A172 (cell line): ENCODE results near the gene ZFAND6. TPM values are rescaled to one million over a fixed set of nuclear protein-coding genes. Genes with fewer than 3 reads are reported as not detected.

Source experiments
- DNase-seq: peaks from one replicate; pipeline ENCODE4 v3.0.0-alpha.2; 2015; ENCODE audit warnings: low spot score
- total RNA-seq: library from RNA; depleted of rRNA; stranded (reverse); fragments of >200 nt; shearing (Covaris generic); gene quantifications from 2 replicates; pipeline ENCODE4 v1.2.3, GENCODE V29; 2014

The ZFAND6 gene
- total RNA-seq, 1 experiment from 2014 or later, result 113 TPM

GRCh38 chr15:80141916-80142598 is 82.6 kb downstream of the ZFAND6 start:
- DNase-seq, result no peak

GRCh38 chr15:80142646-80143045 is 83.2 kb downstream of the ZFAND6 start:
- DNase-seq, result no peak

- no peak for DNase-seq
Measured at GRCh38 chr15:80151148-80151547, 91.7 kb downstream of the ZFAND6 start.

- no peak for DNase-seq
Measured at GRCh38 chr15:80151576-80151975, 92.1 kb downstream of the ZFAND6 start.

GRCh38 chr15:80152180-80152895 is 92.9 kb downstream of the ZFAND6 start:
- peak; percentile 85 for DNase-seq

- DNase-seq, result peak; percentile 40
Measured at GRCh38 chr15:80152896-80153876, 93.7 kb downstream of the ZFAND6 start, which contains the start of gene FAH. Gene FAH, plus strand, starts transcription at chr15:80152999. Its CDS starts 56 bp downstream, at chr15:80153055.

- no peak for DNase-seq
Measured at GRCh38 chr15:80153900-80154299, 94.4 kb downstream of the ZFAND6 start.

- DNase-seq, result no peak
Measured at GRCh38 chr15:80154336-80154735, 94.9 kb downstream of the ZFAND6 start.

- no peak for DNase-seq
Measured at GRCh38 chr15:80155001-80155377, 95.5 kb downstream of the ZFAND6 start.

- peak; percentile 42 for DNase-seq
Measured at GRCh38 chr15:80155378-80156175, 96.1 kb downstream of the ZFAND6 start.

- DNase-seq, result no peak
Measured at GRCh38 chr15:80156176-80156720, 96.8 kb downstream of the ZFAND6 start.

- DNase-seq, result no peak
Measured at GRCh38 chr15:80157215-80157614, 97.7 kb downstream of the ZFAND6 start.

GRCh38 chr15:80159301-80159700 is 99.8 kb downstream of the ZFAND6 start:
- DNase-seq, result no peak

GRCh38 chr15:80159811-80160569 is 100.5 kb downstream of the ZFAND6 start:
- peak; percentile 70 for DNase-seq

GRCh38 chr15:80160570-80161156 is 101.2 kb downstream of the ZFAND6 start:
- DNase-seq, result peak; percentile 84

- DNase-seq, result no peak
Measured at GRCh38 chr15:80161468-80162016, 102.1 kb downstream of the ZFAND6 start.

GRCh38 chr15:80162059-80162554 is 102.6 kb downstream of the ZFAND6 start:
- no peak for DNase-seq

- DNase-seq, result no peak
Measured at GRCh38 chr15:80163217-80163616, 103.7 kb downstream of the ZFAND6 start.

GRCh38 chr15:80163897-80164296 is 104.4 kb downstream of the ZFAND6 start:
- DNase-seq, result no peak
